Upper lobe of right lung (tissue), 1 donor: ENCODE results near the gene PFKFB4. TPM values are rescaled to one million over a fixed set of nuclear protein-coding genes. Genes with fewer than 3 reads are reported as not detected.

Experiments used
- ATAC-seq: fragments of 200-7000 bp; cut with Tn5 transposase; one replicate; pipeline ENCODE4 v1.9.1; 2020; ENCODE audit warnings: mild to moderate bottlenecking, moderate library complexity
- DNase-seq: peaks from one replicate; pipeline ENCODE4 v3.0.0-alpha.2; 2020
- H3K27ac ChIP-seq: fragments of 200-600 bp; one replicate; pipeline ENCODE4 v1.8.0; 2022
- H3K27me3 ChIP-seq: fragments of 200-600 bp; one replicate; pipeline ENCODE4 v1.8.0; 2022; ENCODE audit warnings: mild to moderate bottlenecking
- H3K36me3 ChIP-seq: fragments of 200-600 bp; one replicate; pipeline ENCODE4 v1.8.0; 2022
- H3K4me1 ChIP-seq: fragments of 200-600 bp; one replicate; pipeline ENCODE4 v1.8.0; 2022
- H3K4me3 ChIP-seq: fragments of 200-600 bp; one replicate; pipeline ENCODE4 v1.8.0; 2022; ENCODE audit warnings: mild to moderate bottlenecking
- H3K9me3 ChIP-seq: fragments of 200-600 bp; one replicate; pipeline ENCODE4 v1.8.0; 2022
- CTCF ChIP-seq: fragments of 200-600 bp; IDR thresholded peaks from one replicate; pipeline ENCODE4 v1.8.0; 2022; ENCODE audit warnings: antibody characterized with exemption
- intact Hi-C: fragments of 100-400 bp; cut with DNase I; formaldehyde crosslinking; loops from one replicate; pipeline ENCODE4 v1.11.0; 2022
- total RNA-seq: library from RNA; stranded (reverse); fragmentation: NEBNext Ultra II Directional; extraction: Animal tissue kit (Norgen Biotek cat#: 25700); gene quantifications from one replicate; pipeline ENCODE4 v1.2.1, GENCODE V29; 2021
- donor health status: DM: no; HTN: yes; CAD: no; lungs with severe emphysema.

Gene PFKFB4
- total RNA-seq, 1 donor from 2014 or later: 11.0 TPM

- Histone ChIP-seq H3K27ac (no peak within 1 kb of the TSS), H3K4me1 (peaks cover 3% of the 10 kb centered on the region), H3K27me3 (peaks cover 13% of the 10 kb centered on the region), H3K36me3 (peaks cover 21% of the 10 kb centered on the region), H3K4me3 (no peak within 1 kb of the TSS), H3K9me3 (no peaks in the 10 kb centered on the region)
- no peak for TF ChIP-seq CTCF
- ATAC-seq: no peak
- no peak for DNase-seq
- intact Hi-C loops: no loop called here
Measured at GRCh38 chr3:48595075-48595525, 38.5 kb upstream of the PFKFB4 start, which contains the start of gene COL7A1. Gene COL7A1, minus strand, starts transcription at chr3:48595329. Its CDS starts 170 bp downstream, at chr3:48595159.

GRCh38 chr3:48594417-48595049, 37.9 kb upstream of the PFKFB4 start:
- DNase-seq (no peak), ATAC-seq (no peak)
- H3K27ac ChIP-seq: no peak overlapping the region
- H3K4me3 ChIP-seq: no peak overlapping the region
- H3K27me3 ChIP-seq: peaks cover 13% of the 10 kb centered on the region
- TF ChIP-seq CTCF: no peak
- H3K9me3 ChIP-seq: no peaks in the 10 kb centered on the region
- H3K4me1 ChIP-seq: peaks cover 3% of the 10 kb centered on the region
- intact Hi-C loops: no loop called here
- H3K36me3 ChIP-seq: peaks cover 15% of the 10 kb centered on the region

GRCh38 chr3:48593337-48593736, 36.7 kb upstream of the PFKFB4 start:
- H3K4me1 ChIP-seq: peaks cover 3% of the 10 kb centered on the region
- DNase-seq (no peak), ATAC-seq (no peak)
- intact Hi-C loops: no loop called here
- peaks cover 13% of the 10 kb centered on the region for H3K27me3 ChIP-seq
- H3K27ac ChIP-seq: no peak overlapping the region
- no peaks in the 10 kb centered on the region for H3K9me3 ChIP-seq
- peaks cover 3% of the 10 kb centered on the region for H3K36me3 ChIP-seq
- no peak for TF ChIP-seq CTCF
- H3K4me3 ChIP-seq: no peak overlapping the region

GRCh38 chr3:48592519-48593087, 36.0 kb upstream of the PFKFB4 start:
- no peak for DNase-seq

GRCh38 chr3:48591886-48592518, 35.4 kb upstream of the PFKFB4 start:
- Histone ChIP-seq H3K4me3 (no peak overlapping the region), H3K27me3 (peaks cover 13% of the 10 kb centered on the region), H3K4me1 (peaks cover 3% of the 10 kb centered on the region), H3K27ac (no peak overlapping the region), H3K9me3 (no peaks in the 10 kb centered on the region), H3K36me3 (no peaks in the 10 kb centered on the region)
- no peak for DNase-seq
- TF ChIP-seq CTCF: no peak
- no peak for ATAC-seq
- intact Hi-C loops: no loop called here

More at GRCh38 chr3:48592519-48593087, 36.0 kb upstream of the PFKFB4 start:
- Histone ChIP-seq H3K4me1 (peaks cover 3% of the 10 kb centered on the region), H3K27me3 (peaks cover 13% of the 10 kb centered on the region), H3K4me3 (no peak overlapping the region), H3K36me3 (no peaks in the 10 kb centered on the region), H3K27ac (no peak overlapping the region), H3K9me3 (no peaks in the 10 kb centered on the region)
- no peak for TF ChIP-seq CTCF
- no peak for ATAC-seq
- intact Hi-C loops: no loop called here
